Panc1 (cell line): ENCODE measurements around the gene CSNK2A2. TPM values are rescaled to one million over a fixed set of nuclear protein-coding genes. Genes with fewer than 3 reads are reported as not detected.

Experiments used
- ATAC-seq: fragments of 200-7000 bp; cut with Tn5 transposase; 2 replicates; pipeline ENCODE4 v1.9.1; 2020; ENCODE audit warnings: mild to moderate bottlenecking, moderate library complexity
- BruUV-seq: library from RNA; stranded (reverse); fragments of 400-500 nt; replicated peaks from 2 replicates; lab custom pipeline; 2021; lab: Mats Ljungman, UMichigan
- CTCF ChIA-PET: fragments of 300-600 bp; sonication (Branson Sonifier 250); formaldehyde crosslinking; loops from one replicate; lab custom pipeline; 2022; ENCODE audit warnings: antibody characterized with exemption; lab: Charles Lee
- POLR2A ChIA-PET: fragments of 300-600 bp; sonication (Branson Sonifier 250); formaldehyde crosslinking; loops from one replicate; lab custom pipeline; 2022; ENCODE audit warnings: antibody characterized with exemption; lab: Charles Lee
- DNase-seq: peaks from one replicate; pipeline ENCODE4 v3.0.0-alpha.2; 2010; ENCODE audit warnings: low read depth, low spot score
- H3K27ac ChIP-seq: 2 replicates; pipeline ENCODE4 v1.5.1; 2011; ENCODE audit warnings: mild to moderate bottlenecking, low read length, inconsistent platforms
- H3K27me3 ChIP-seq: fragments of 200-500 bp; sonication (Bioruptor generic); 2 replicates; pipeline ENCODE4 v1.6.0; 2014; ENCODE audit warnings: low read length, inconsistent platforms; ENCODE audit not compliant: control insufficient read depth, insufficient read depth
- H3K36me3 ChIP-seq: fragments of 200-500 bp; sonication (Bioruptor generic); 2 replicates; pipeline ENCODE4 v1.5.1; 2014; ENCODE audit warnings: inconsistent platforms, mild to moderate bottlenecking, low read length, moderate library complexity; ENCODE audit not compliant: control insufficient read depth, insufficient read depth
- H3K4me1 ChIP-seq: 2 replicates; pipeline ENCODE4 v1.5.1; 2011; ENCODE audit warnings: inconsistent platforms, mild to moderate bottlenecking, low read length, moderate library complexity; ENCODE audit not compliant: control insufficient read depth, insufficient read depth
- H3K4me3 ChIP-seq, 2 experiments: 2 replicates each; pipeline ENCODE4 v1.5.1; 2011 to 2012; ENCODE audit warnings: low read depth in 2 of 2, low read length in 2 of 2, mild to moderate bottlenecking in 2 of 2, inconsistent platforms in 1 of 2, moderate library complexity in 1 of 2
- H3K9me3 ChIP-seq: fragments of 200-500 bp; sonication (Bioruptor generic); 2 replicates; pipeline ENCODE4 v1.5.1; 2014; ENCODE audit warnings: low read depth, mild to moderate bottlenecking, inconsistent platforms, low read length, moderate library complexity; ENCODE audit not compliant: control insufficient read depth, insufficient read depth
- CTCF ChIP-seq: fragments of 450-650 bp; IDR thresholded peaks from 2 replicates; pipeline ENCODE4 v1.5.1; 2017; ENCODE audit warnings: mild to moderate bottlenecking
- POLR2AphosphoS5 ChIP-seq: IDR thresholded peaks from 2 replicates; pipeline ENCODE4 v1.6.1; 2012; ENCODE audit warnings: mild to moderate bottlenecking, low read depth, low read length, moderate library complexity
- REST ChIP-seq, 2 experiments: IDR thresholded peaks; 2 replicates each; pipeline ENCODE4 v1.6.1; 2011 to 2012; ENCODE audit warnings: low read depth in 2 of 2, control low read depth in 1 of 2, low read length in 1 of 2, mild to moderate bottlenecking in 1 of 2, moderate library complexity in 1 of 2; ENCODE audit not compliant: insufficient read depth in 1 of 2
- SIN3A ChIP-seq: IDR thresholded peaks from 2 replicates; pipeline ENCODE4 v1.6.1; 2012; ENCODE audit warnings: low read depth, mild to moderate bottlenecking, low read length, moderate library complexity, borderline replicate concordance; ENCODE audit not compliant: insufficient read depth
- TCF7L2 ChIP-seq: IDR thresholded peaks from 2 replicates; pipeline ENCODE4 v1.6.1; 2011; ENCODE audit warnings: mild to moderate bottlenecking, low read depth, low read length, inconsistent platforms
- in situ Hi-C: cut with HindIII; loops from 2 replicates; pipeline ENCODE4 v1.10.0; 2016; ENCODE audit warnings: low sequenced_read_pairs, low pct_unique_long_range_greater_than_20kb
- intact Hi-C: fragments of 100-400 bp; cut with micrococcal nuclease; formaldehyde crosslinking; loops from one replicate; pipeline ENCODE4 v1.10.0; 2022; ENCODE audit not compliant: unreplicated experiment
- total RNA-seq: library from RNA; stranded (reverse); gene quantifications from one replicate; pipeline ENCODE4 v1.2.1, GENCODE V29; 2021; ENCODE audit not compliant: unreplicated experiment

CSNK2A2 gene
- total RNA-seq, 1 experiment from 2014 or later: 60.9 TPM

DNA sequence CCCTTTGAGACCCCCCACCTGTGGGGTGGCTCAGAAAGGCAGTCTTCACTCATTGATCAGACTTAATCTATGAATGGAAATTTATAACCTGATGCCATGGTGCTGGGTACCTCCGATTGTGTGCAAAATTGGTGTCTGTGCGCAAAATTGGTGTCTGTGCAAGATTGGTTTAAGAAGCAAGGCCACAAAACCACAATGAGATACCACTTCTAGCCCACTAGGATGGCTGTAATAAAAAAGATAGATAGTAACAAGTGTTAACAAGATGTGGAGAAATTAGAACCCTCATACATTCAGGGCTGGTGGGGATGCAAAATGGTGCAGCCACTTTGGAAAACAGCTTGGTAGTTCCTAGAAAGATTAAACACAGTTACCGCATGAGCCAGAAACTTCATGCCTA lies 13.9 kb upstream of the CSNK2A2 start:
- no peaks in the 10 kb centered on the region for H3K36me3 ChIP-seq
- CTCF ChIA-PET: no interaction called here
- H3K9me3 ChIP-seq: no peaks in the 10 kb centered on the region
- H3K27ac ChIP-seq: no peak overlapping the region
- TF ChIP-seq REST (IDR thresholded peaks at IDR 0.05; ENCODE audit: insufficient read depth in 1 of 2, low read depth in 2 of 2, low read length in 1 of 2) (no peak), CTCF (no peak), SIN3A (no peak), TCF7L2 (no peak), POLR2AphosphoS5 (no peak)
- DNase-seq (no peak), ATAC-seq (no peak)
- intact Hi-C loops: no loop called here
- no peak overlapping the region for H3K4me3 ChIP-seq
- no TSS peak for BruUV-seq
- POLR2A ChIA-PET: no interaction called here
- H3K4me1 ChIP-seq: no peaks in the 10 kb centered on the region
- H3K27me3 ChIP-seq: peaks cover 5% of the 10 kb centered on the region
- in situ Hi-C loops: no loop called here

GRCh38 chr16:58211245-58211644 lies 13.3 kb upstream of the CSNK2A2 start:
- Histone ChIP-seq H3K36me3 (no peaks in the 10 kb centered on the region), H3K9me3 (no peaks in the 10 kb centered on the region), H3K27ac (no peak overlapping the region), H3K4me1 (no peaks in the 10 kb centered on the region), H3K4me3 (no peak overlapping the region), H3K27me3 (peaks cover 5% of the 10 kb centered on the region)
- intact Hi-C loops: no loop called here
- ChIA-PET POLR2A (no interaction called here), CTCF (interaction anchor here (0.6 kb wide), 1 partner anchor 27 kb away, joined by 7 read pairs; no protein-coding TSS in a partner anchor)
- in situ Hi-C loops: no loop called here
- TF ChIP-seq CTCF: no peak
- no peak for TF ChIP-seq SIN3A
- no peak for TF ChIP-seq TCF7L2
- no peak for TF ChIP-seq REST (IDR thresholded peaks at IDR 0.05; ENCODE audit: insufficient read depth in 1 of 2, low read depth in 2 of 2, low read length in 1 of 2)
- no peak for TF ChIP-seq POLR2AphosphoS5
- ATAC-seq: no peak
- no TSS peak for BruUV-seq
- no peak for DNase-seq
